Activated CD8-positive, alpha-beta memory T cell treated with anti-CD3 and anti-CD28 coated beads, Interleukin-2, amount 50 U/mL, for 24 hours (primary cell): ENCODE data around the gene FCHO2.
"Not testable (repeated sequence)": the region's sequence is repeated elsewhere in the genome, so short reads cannot be mapped to it uniquely, and the experiment has no call there.

Source experiments
- DNase-seq: peaks from one replicate; pipeline ENCODE4 v3.0.0-alpha.2; 2020; ENCODE audit errors: extremely low read depth

FCHO2 gene

DNA sequence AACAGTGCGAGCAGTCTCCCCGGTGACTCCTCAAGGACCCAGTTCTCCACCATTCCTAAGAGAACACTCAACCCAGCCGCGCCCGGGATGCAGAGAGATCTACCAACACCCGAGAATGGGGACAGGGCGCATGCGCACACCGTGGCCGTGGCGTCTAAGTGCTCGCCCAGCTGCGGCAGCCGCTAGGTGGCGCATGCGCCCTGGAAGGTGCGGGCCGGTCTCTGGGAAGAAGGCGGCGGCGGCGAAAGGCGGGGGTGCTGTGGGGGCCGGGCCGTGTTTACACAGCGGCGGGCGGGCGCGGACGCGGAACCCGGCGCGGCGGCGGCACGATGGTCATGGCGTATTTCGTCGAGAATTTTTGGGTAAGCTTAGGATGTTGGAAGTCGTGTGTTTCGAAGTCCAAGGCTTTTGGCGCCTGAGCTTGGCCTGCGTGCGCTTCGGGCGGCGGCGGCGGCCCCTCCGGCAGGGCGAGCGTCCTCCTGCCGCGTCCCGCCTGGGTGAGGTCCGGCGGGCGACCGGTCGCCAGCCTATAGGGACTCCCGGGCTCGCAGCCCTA lies at the start of gene FCHO2:
Gene FCHO2, plus strand, starts transcription at position 274 of the 556 bp plus-strand sequence. Its CDS starts 56 bp downstream, at position 330.
- peak; percentile 85 for DNase-seq

DNA sequence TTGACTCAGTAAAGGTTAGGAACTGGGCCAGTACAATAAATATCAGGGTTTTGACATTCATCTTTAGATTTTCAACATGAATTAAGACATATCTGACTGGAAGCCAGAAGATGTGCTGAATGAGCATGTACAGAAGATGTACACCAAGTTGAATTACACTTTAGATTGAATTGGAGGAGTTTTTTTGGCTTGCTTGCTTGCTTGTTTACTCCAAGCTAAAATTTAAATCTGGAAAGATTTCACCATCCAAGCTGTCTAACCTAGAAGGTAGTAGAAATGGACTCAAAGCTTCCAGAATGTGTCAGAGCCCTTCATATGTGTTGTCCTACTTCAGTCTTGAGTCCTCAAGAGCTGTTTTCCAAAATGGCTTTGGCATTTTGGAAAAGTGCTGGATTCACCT lies 49.0 kb upstream of the FCHO2 start:
- no peak for DNase-seq

DNA sequence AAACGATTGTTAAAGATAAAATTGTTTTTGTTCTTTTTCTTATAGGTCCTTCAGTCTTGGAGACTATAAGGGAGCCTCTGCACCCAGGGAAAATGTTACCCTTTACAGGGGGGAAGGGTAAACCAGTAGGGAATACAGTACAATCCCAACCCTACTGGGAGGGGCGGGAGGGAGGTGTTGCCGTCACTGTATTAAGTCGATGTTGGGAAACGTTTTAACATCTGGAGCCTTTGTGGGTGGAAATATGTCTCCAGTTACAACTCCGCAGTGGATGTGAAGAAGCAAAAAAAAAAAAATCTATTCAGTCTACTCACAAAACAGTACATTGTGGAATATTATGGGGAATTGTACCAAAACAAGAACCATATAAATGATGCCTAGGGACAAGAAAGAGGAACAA lies 47.2 kb upstream of the FCHO2 start:
- no peak for DNase-seq

- no peak for DNase-seq
Observed at GRCh38 chr5:72917371-72917776, 38.5 kb upstream of the FCHO2 start.

DNA sequence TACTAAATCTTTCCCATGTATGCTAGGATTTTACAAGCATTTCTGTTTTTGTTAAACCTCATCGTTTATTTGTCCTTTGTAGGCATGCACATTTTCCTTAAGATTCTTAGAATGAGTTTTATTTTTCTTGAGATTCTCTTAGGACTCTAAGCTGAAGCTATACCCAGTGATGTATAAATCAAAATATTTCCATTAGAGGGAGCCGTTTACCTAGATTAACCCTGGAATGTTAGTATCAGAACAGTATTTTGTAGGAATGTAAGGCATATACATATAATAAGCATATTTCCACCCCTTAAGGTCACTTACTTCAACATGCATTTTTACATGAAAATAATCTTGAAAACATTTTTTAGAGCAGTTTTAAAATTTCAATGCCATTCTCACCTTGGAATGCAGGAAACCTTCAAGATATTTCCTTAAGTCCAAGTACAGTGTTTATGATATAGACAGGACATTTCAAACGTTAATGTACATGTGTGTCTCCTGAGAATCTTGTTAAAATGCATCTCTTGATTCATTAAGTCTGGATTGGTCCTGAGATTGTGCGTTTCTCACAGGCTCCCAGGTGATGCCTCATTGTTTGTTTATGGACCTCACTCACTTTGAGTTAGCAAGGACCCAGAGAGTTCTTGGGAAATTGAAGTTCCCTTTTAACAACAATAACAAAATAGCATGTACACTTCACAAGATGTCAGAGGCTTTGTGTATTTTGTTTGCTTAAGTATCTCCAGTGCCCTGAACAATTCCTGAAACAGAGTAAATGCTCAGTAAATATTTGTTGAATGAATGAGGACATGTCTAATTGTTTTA lies 34.9 kb upstream of the FCHO2 start:
- no peak for DNase-seq

DNA sequence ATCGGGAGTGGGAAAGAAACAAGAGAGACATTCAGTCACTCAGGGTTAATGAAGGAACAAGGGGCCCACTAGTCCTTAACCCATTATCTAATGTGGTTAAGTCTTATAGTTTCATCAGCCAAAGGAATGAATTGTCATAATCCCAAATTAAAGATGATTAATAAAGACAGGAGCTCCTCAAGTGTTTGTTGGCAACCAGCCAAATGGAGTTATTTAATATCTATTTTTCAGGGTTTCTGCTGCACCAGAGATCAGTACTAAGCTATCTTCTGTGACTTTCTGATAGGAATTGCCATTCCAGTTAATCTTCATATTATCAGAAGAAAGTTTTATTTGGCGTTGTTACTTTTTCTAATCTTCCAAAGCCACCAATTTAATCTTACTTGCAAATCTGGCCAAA lies 34.0 kb upstream of the FCHO2 start:
- DNase-seq: no peak

GRCh38 chr5:72922422-72922821 lies 33.4 kb upstream of the FCHO2 start:
- no peak for DNase-seq

GRCh38 chr5:72925336-72926010 lies 30.4 kb upstream of the FCHO2 start:
- DNase-seq: no peak

DNA sequence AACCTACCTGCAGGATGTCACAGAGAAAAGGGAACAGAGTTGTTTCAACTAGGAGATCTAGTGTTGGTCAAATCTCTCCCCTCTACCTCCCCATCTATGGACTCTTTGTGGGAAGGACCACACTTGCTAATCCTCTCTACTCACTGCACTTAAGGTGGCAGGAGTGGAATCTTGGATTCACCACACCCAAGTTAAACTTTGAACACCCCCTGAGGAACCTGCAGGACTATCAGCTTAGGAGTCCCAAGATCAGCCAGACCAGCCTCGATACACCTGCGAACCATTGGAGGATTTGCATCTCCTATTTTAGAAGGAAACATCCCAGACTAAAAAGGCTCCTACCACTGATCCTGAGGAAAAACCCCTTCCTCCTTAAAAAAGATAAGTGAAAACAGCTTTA lies 23.2 kb upstream of the FCHO2 start:
- not testable (repeated sequence) for DNase-seq

DNA sequence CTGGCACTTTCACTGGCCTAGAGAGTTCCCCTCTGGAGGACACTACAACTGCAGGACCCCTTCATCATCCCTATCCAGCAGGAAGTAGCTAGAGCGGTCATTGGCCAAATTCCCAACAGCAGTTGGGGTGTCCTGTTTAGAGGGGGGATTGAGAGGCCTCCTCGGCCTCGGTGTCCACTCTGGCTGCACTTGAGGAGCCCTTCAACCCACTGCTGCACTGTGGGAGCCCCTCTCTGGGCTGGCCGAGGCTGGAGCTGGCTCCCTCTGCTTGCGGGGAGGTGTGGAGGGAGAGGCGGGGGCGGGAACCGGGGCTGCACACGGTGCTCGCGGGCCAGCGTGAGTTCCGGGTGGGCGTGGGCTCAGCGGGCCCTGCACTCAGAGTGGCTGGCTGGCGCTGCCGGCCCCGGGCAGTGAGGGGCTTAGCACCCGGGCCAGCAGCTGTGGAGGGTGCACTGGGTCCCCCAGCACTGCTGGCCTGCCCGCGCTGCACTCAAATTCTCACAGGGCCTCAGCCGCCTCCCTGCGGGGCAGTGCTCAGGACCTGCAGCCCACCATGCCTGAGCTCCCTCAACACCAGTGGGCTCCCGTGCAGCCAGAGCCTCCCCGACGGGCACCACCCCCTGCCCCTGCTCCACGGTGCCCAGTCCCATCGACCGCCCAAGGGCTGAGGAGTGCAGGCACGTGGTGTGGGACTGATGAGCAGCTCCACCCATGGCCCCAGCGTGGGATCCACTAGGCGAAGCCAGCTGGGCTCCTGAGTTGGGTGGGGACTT lies 20.7 kb upstream of the FCHO2 start:
- not testable (repeated sequence) for DNase-seq

- DNase-seq: no peak
Observed at GRCh38 chr5:72936893-72937292, 18.9 kb upstream of the FCHO2 start.

- no peak for DNase-seq
Observed at GRCh38 chr5:72937517-72938061, 18.3 kb upstream of the FCHO2 start.

DNA sequence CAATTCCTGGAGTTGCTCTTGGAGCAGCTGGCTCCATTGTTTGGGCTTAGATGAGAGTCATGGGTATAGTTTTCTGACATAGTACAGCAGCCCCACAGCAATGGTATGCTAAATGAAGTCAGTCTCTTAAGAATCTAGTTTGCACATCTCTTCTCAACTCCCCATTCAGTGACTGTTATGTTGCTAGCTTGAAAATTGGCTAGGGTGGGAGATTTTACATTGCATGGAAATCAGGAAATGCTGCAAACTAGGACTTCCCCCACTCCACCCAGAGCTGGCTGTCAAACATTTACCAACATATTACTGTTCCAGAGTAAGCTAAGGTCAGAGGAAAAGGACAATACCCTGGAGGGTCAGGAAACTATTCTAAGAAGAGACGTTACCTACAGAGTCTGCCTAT lies 17.6 kb upstream of the FCHO2 start:
- no peak for DNase-seq

GRCh38 chr5:72940082-72940481 lies 15.8 kb upstream of the FCHO2 start:
- DNase-seq: no peak

DNA sequence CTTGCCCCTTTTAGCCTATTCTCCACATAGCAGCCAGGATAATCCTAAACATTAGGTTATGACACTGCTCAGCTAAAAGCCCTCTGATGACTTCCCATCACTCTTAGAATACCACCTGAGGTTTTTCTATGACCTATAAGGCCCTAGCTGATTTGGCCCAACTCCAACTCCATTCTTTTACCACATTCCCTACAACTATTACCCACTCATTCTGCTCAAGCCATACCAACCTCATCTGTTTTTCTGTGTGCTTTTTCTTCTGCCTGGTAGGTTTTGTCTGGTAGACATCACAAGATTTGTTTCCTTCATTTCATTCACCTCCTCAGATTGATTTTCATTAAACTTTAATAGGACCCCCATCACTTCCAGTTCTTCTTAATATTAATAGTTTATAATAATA lies 12.5 kb upstream of the FCHO2 start:
- DNase-seq: no peak

DNA sequence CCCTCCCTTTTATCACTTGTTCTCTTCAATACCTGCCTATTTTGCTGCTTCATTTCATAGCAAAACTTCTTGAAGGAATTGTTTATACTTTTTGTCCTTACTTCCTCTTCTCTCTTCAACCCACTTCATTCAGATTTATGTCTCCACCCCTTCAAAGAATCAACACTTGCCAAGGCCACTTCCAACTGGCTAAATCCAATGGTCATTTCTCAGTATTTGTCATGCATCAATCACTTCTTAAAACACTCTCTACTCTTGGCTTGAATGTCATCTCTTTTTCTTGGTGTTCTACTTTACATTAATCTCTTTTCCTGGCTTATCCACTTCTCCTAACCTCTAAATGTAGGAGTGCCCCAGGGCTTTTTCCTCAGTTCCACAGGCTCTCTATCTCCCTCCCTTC lies 8.3 kb upstream of the FCHO2 start:
- no peak for DNase-seq

- no peak for DNase-seq
Observed at GRCh38 chr5:72949481-72949880, 6.4 kb upstream of the FCHO2 start.

DNA sequence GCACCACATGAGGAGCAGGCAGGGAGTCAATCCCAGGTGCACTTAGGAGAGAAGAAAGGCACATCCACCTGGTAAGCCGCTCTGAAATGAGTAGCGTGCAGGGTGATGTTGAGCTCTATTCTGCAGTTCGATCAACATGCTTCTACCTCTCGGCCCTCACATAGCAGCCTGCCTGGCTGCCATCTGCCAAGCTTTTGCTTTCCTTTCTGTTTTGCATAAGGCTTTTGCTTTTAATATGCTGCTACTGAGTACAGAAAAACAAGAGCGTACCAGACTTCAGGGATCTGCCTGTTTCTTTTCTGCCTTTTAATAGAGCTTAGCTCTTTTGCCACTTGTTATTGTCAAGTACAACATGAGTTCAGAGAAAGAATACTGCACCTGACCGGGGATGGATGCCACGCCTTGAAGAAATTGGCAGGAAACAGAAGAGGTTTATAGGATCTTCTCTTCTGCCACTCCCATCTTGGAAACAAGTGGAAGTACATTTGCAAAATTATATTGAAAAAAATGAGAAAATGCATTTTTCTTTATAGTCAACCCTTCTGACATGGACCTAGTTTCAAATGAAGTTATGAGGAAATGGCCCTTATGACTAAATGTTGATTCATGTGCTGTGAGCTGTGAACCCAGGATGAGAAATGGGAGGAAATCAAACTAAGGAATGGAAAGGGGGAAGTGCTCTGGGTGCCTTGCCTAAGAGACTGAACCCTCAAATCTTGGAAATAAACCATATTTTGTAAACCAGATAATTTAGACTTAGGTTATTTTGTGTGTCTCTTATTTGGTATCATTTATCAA lies 4.0 kb upstream of the FCHO2 start:
- no peak for DNase-seq

- no peak for DNase-seq
Observed at GRCh38 chr5:72954389-72954788, 1.5 kb upstream of the FCHO2 start.

DNA sequence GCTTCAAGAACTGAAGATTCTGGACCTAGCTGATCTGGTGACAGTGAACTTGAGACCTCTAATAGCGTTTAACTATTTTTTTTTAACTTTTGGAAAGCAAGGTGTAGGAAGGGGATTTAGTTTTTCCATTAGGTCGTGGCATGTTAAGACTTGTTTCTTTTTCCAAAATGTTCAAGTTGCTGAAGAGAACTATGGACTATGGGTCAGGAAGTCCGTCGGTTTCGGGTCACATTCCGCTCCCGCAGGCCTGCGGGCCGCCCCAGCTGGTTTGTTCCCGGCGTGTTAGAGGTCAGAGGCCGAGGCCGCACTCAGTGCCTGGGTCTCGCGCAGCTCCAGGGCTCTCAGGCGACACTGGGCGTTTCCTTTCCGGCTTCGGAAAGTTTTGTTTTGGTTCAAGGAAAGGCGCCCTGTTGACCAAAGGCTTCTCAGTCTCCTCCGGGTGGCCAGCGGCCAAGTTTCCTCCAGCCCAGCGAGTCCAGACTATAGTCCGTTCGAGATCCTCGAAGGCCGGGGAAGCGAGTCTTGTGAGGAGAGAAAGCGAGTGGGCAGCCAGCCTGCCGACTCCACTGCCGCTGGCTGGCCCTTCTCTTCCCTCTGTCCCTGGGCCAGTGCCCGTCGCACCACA lies 586 bp upstream of the FCHO2 start:
- DNase-seq: no peak
